Endothelial cell (in vitro differentiated cells): ENCODE measurements around the gene CYP27C1. TPM values are rescaled to one million over a fixed set of nuclear protein-coding genes. Genes with fewer than 3 reads are reported as not detected.
A peak's percentile ranks its signal among the peaks of the same experiment; 100 is the strongest.

Experiments
- DNase-seq: peaks from one replicate; pipeline ENCODE4 v3.0.0; 2021; ENCODE audit warnings: low spot score
- H3K27ac Mint-ChIP-seq: one replicate; pipeline ENCODE4 v1.8.0; 2021; ENCODE audit warnings: mixed read lengths, inconsistent platforms; ENCODE audit not compliant: unreplicated experiment
- H3K27me3 Mint-ChIP-seq: one replicate; pipeline ENCODE4 v1.8.0; 2021; ENCODE audit warnings: mild to moderate bottlenecking, moderate library complexity, mixed read lengths, inconsistent platforms; ENCODE audit not compliant: unreplicated experiment
- H3K36me3 Mint-ChIP-seq: one replicate; pipeline ENCODE4 v1.8.0; 2021; ENCODE audit warnings: mild to moderate bottlenecking, low read depth, mixed read lengths, inconsistent platforms; ENCODE audit not compliant: unreplicated experiment
- H3K4me1 Mint-ChIP-seq: one replicate; pipeline ENCODE4 v1.8.0; 2021; ENCODE audit warnings: mild to moderate bottlenecking, mixed read lengths, inconsistent platforms; ENCODE audit not compliant: unreplicated experiment
- H3K4me3 Mint-ChIP-seq: one replicate; pipeline ENCODE4 v1.8.0; 2021; ENCODE audit warnings: mild to moderate bottlenecking, mixed read lengths, inconsistent platforms; ENCODE audit not compliant: unreplicated experiment
- H3K9me3 Mint-ChIP-seq: one replicate; pipeline ENCODE4 v1.8.0; 2021; ENCODE audit warnings: mixed read lengths, inconsistent platforms; ENCODE audit not compliant: unreplicated experiment
- CTCF ChIP-seq: fragments of 200-600 bp; sonication (generic); IDR thresholded peaks from one replicate; pipeline ENCODE4 v1.5.0; 2021; ENCODE audit warnings: antibody characterized with exemption; ENCODE audit not compliant: unreplicated experiment
- total RNA-seq: library from RNA; stranded (reverse); fragmentation: NEBNext Ultra II Directional; extraction: Animal tissue kit (Norgen Biotek cat#: 25700); gene quantifications from one replicate; pipeline ENCODE4 v1.2.1, GENCODE V29; 2021; ENCODE audit not compliant: unreplicated experiment

CYP27C1 gene
- total RNA-seq, 1 donor from 2014 or later, result 6.4 TPM

GRCh38 chr2:127187831-127188230 is 32.3 kb downstream of the CYP27C1 start:
- no peak overlapping the region for H3K4me3 Mint-ChIP-seq
- peaks cover 8% of the 10 kb centered on the region for H3K27me3 Mint-ChIP-seq
- H3K27ac Mint-ChIP-seq, result no peak overlapping the region
- H3K4me1 Mint-ChIP-seq, result peaks cover 30% of the 10 kb centered on the region
- TF ChIP-seq CTCF, result no peak
- no peaks in the 10 kb centered on the region for H3K9me3 Mint-ChIP-seq
- DNase-seq, result no peak
- peaks cover 13% of the 10 kb centered on the region for H3K36me3 Mint-ChIP-seq

GRCh38 chr2:127187081-127187775 is 32.9 kb downstream of the CYP27C1 start:
- peak overlapping the region; percentile 87 for H3K27ac Mint-ChIP-seq
- no peak for DNase-seq
- peaks cover 30% of the 10 kb centered on the region for H3K4me1 Mint-ChIP-seq
- peaks cover 12% of the 10 kb centered on the region for H3K36me3 Mint-ChIP-seq
- no peak for TF ChIP-seq CTCF
- peaks cover 8% of the 10 kb centered on the region for H3K27me3 Mint-ChIP-seq
- no peak overlapping the region for H3K4me3 Mint-ChIP-seq
- no peaks in the 10 kb centered on the region for H3K9me3 Mint-ChIP-seq

- Mint-ChIP-seq H3K27me3 (peaks cover 8% of the 10 kb centered on the region), H3K27ac (peak overlapping the region; percentile 100), H3K4me1 (peaks cover 30% of the 10 kb centered on the region), H3K4me3 (no peak overlapping the region), H3K36me3 (peaks cover 7% of the 10 kb centered on the region), H3K9me3 (no peaks in the 10 kb centered on the region)
- TF ChIP-seq CTCF, result no peak
- DNase-seq, result peak; percentile 52
Measured at GRCh38 chr2:127185705-127186104, 34.4 kb downstream of the CYP27C1 start.

DNA sequence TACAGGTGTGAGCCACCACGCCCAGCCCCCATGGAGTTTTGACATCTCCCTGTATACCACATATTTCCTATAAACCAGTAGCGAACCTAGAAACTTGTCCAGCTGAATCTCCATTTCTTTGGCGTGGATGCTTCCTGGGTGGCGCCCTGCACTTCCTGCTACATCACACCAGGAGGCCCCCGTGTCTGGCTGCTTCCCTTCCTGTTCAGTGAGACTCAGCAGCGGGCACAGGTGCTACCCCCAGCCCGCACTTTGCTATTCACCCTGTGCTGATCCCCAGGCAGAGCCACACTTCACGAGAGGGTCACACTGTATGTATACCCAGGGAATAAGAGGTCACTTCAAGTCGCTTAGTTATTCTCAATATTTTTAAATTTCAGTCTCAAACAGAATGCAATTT is 35.0 kb downstream of the CYP27C1 start:
- no peaks in the 10 kb centered on the region for H3K9me3 Mint-ChIP-seq
- TF ChIP-seq CTCF, result no peak
- DNase-seq, result no peak
- H3K36me3 Mint-ChIP-seq, result peaks cover 7% of the 10 kb centered on the region
- H3K27ac Mint-ChIP-seq, result peak overlapping the region; percentile 100
- H3K27me3 Mint-ChIP-seq, result peaks cover 8% of the 10 kb centered on the region
- H3K4me3 Mint-ChIP-seq, result peak overlapping the region; percentile 47
- peaks cover 30% of the 10 kb centered on the region for H3K4me1 Mint-ChIP-seq

DNA sequence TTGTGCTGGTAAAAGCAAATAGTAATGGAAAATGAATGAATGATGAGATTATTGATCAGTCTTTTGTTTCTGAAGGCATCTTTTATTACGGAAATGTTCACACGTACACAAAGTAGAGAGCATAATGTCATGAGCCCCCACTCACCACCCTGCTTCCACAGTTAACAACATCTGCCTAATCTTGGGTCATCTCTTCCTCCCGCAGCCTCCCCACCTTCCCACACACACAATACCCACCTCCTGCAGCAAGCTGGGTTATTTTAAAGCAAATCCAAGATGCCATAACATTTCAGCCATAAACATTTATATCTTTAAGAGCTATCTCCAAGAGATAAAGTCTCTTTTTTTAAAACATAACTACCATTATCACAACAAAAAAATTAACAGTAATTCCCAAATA is 36.3 kb downstream of the CYP27C1 start:
- Mint-ChIP-seq H3K9me3 (no peaks in the 10 kb centered on the region), H3K27ac (peak overlapping the region; percentile 46), H3K4me3 (peak overlapping the region; percentile 11), H3K36me3 (no peaks in the 10 kb centered on the region), H3K27me3 (peaks cover 8% of the 10 kb centered on the region), H3K4me1 (peaks cover 30% of the 10 kb centered on the region)
- TF ChIP-seq CTCF, result no peak
- no peak for DNase-seq
